ENCODE measurements around the gene PRPF6.
A peak's percentile ranks its signal among the peaks of the same experiment; 100 is the strongest.

PRPF6 gene

GRCh38 chr20:63945031-63945658, 35.8 kb upstream of the PRPF6 start:
- DNase-seq (ENCODE audit: low spot score), result no peak

DNA sequence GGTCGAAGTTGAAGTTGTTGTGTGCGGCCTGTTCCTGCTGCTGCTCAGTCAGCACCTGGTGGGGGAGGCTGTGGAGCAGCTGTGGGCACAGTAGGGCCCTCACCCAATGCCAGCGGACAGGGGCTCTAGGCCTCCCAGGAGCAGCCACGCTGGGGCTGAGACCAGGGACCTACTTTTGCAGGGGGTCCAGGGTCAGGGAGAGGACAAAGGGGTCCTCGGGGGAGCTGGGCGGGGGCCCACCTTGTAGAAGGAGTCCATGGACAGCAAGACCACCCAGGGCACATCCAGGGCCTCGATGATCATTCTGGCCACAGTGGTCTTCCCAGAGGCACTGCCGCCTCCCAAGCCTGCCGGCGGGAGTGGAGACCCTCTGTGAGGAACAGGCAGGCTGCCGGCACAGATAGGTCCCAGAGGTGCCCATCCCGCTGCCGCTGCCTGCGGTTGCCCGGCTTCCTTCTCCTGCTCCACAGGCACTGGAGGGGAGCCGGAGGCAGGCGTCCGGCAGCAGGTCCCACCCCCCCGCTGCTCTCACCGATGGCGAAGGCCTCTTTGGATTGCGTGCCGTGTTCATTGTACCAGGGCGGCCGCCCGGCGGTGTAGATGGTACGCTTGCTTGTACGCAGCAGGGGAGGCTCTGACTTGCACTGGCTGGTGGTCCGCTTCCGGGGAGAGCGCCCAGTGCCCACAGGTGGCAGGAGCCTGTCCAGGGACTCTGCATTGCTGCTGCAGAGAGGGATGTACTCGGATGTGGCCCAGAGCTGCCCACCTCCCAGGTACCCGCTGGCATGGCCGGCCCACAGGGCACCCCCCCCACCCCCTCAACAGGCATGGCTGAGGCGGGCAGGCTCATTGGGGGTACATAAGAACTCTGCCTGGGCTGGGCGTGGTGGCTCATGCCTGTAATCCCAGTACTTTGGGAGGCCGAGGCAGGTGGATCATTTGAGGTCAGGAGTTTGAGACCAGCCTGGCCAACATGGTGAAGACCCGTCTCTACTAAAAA, 34.7 kb upstream of the PRPF6 start:
- no peak for DNase-seq (ENCODE audit: low spot score)

- no peak for DNase-seq (ENCODE audit: low spot score)
Observed at GRCh38 chr20:63946986-63947637, 33.8 kb upstream of the PRPF6 start.

DNA sequence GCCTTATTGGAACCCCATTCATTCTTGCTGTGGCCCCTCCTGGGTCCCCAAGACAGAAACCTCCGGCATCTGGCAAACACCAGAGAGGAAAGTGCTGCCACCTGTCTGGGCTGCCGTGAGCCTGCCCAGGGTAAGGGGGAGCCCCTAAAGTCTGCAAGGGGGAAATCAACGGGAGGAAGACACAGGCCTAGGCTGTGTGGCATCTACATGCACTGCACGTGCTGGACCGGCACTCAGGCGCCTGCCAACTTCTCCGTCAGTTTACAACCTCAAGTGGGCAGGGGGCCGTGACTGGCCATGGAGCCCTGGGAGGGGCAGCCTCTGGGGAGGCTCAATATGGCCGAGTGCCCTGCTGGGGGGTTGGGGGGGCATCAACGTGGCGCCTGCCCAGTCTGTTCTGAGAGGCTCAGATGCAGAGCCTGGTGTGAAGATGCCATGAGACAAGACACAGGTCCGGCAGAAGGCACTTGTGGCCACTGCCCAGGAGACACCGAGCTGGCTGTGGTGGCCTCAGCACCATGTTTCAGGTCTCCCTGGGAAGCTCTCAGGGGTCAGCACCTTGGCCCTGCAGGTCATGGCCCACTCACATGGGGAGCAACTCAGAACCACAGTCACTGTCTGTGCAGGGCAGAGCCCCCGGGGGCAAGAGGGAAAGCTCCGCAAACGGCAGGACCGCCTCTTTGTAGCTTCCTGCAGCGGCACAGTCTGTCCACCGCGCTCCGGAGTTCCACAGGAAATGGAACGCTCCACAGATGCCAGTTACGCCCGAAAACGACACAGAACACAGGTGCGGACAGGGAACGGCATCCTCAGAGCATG, 33.1 kb upstream of the PRPF6 start:
- no peak for DNase-seq (ENCODE audit: low spot score)

DNA sequence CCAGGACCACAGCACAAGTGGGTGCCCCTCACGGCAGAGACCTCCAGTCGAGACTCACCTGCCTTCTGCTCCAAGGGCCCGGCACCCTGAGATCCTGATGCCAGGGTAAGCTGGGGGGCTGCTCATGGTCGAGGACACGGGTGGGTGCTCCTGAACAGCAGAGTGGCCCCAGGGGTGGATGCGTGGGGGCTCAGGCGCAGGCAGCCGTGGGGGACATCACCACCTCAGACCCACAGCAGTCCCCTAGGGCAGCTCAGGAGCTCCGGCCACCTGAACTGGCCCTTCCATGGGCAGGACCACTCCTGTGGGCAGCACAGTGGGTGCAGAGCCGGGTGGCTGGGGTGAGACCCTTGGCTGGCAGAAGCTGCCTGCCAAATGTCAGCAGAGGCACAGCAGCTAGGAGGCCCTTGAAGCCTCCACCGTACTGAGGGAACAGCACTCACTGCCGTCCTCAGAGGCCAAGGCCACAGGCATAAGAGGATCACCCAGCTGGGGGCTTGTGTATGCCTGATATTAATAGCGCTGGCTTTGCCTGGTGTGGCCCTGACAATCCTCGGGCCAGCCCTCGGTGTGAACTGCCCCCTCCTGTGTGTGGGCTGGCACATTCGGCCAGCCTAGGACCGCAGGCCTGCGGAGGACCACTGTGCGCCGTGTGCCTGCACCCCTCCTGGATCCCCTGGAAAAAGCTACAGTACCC, 30.1 kb upstream of the PRPF6 start:
- DNase-seq (ENCODE audit: low spot score), result no peak

DNA sequence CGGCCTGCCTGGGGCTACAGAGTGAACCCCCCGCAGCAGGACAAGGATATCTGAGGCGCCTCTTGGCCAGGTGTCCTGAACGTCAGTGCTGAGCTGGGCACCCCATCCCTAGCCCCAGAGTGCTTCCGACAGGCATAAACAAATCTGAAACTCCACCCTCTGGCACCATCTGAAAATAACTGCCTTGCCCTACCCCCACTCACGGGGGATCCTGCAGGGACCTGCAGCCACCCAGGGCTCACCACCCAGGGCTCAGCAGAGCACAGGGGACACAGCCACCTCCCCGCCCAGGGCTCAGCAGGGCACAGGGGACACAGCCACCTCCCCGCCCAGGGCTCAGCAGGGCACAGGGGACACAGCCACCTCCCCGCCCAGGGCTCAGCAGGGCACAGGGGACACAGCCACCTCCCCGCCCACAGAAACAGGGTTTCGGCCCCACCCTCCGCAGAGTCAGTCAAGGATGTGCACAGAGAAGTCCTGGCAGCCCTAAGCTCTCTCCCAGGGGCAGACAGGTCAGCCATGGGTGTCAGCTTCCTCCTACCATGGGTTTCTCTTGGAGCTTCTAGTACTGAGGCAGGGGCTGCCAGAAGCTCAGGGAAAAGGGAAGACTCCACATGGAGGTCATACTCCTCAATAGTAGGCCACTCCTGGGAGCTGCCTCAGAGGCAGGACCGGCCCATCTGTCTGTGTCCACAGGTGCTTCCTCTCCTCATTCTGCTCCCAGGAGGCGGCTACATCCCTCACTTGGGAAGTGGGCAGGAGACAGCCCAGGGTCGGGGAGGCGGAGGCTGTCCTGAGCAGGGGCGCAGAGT, 29.3 kb upstream of the PRPF6 start:
- DNase-seq (ENCODE audit: low spot score), result no peak

- DNase-seq (ENCODE audit: low spot score), result no peak
Observed at GRCh38 chr20:63952210-63952535, 28.8 kb upstream of the PRPF6 start.

DNA sequence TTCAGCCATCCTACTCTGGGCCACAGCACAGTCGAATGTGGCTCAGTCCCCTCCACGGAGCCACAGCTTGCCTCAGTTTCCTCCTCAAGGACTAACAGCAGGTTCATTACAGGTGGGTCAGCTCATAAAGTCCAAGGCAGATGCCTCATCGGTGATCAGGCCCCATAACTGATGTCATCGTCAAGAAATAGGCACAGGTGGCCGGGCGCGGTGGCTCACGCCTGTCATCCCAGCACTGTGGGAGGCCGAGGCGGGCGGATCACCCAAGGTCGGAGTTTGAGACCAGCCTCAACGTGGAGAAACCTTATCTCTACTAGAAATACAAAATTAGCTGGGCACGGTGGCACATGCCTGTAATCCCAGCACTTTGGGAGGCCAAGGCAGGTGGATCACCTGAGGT, 28.2 kb upstream of the PRPF6 start:
- DNase-seq (ENCODE audit: low spot score), result no peak

GRCh38 chr20:63953764-63954429, 27.0 kb upstream of the PRPF6 start:
- no peak for DNase-seq (ENCODE audit: low spot score)

- DNase-seq (ENCODE audit: low spot score), result peak; percentile 85
Observed at GRCh38 chr20:63955281-63955826, 25.6 kb upstream of the PRPF6 start.

- DNase-seq (ENCODE audit: low spot score), result peak; percentile 93
Observed at GRCh38 chr20:63955827-63956663, 24.9 kb upstream of the PRPF6 start, which contains the start of gene UCKL1. Gene UCKL1 (minus strand): TSS chr20:63956416. CDS start chr20:63956372, 44 bp downstream.

GRCh38 chr20:63956664-63957003, 24.3 kb upstream of the PRPF6 start:
- no peak for DNase-seq (ENCODE audit: low spot score)

DNA sequence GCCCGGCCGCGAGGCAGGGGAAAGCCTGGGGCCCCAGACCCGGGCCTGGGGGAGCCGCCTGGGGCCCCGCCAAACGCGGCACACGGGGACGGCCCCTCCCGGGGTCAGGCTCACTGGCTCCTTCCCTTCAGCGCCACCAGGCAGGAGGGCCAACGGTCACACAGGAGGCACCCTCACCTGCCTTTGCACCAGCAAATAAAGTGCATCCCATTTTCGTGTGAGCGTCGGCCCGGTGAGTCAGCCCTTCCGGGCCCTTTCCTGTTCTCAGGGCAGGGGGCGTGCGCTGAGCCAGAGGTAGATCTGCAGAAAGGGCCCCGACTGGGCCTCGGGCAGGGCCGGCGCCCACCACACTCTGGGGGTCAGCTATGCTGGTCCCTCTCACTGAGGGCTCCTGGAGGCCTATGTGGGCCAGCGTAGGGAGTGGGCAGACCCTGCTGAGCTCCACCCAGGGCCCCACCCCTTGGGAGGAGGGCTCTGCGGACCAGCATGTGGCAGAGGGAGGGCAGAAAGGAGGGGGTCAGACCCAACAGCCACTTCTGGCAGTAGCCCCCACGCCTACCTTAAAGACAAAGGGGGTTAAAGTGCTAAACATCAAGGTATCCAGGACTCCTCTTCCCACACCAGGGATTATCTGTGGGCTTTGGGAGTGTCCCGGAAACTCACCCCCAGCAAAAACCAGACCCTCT, 23.8 kb upstream of the PRPF6 start:
- DNase-seq (ENCODE audit: low spot score), result peak; percentile 83

GRCh38 chr20:63957690-63958441, 23.1 kb upstream of the PRPF6 start:
- DNase-seq (ENCODE audit: low spot score), result no peak

DNA sequence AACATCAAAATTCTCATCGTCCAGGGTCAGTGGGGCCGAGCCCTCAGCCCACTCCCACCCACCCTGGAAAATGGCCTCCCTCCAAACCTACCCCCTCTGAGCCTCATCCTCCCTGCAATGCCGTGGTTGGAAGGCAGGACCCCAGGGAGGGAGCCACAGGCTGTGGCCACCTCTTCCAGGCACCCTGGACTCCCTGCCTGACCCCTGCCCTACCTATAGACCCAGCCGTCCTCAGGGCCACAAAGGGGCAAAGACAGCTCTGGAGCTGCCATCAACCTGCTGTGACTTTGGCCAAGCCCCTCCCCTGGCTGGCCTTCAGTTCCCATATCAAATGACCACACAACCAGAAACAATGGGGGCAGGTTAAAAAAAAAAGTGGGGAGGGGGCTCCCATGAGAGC, 22.5 kb upstream of the PRPF6 start:
- DNase-seq (ENCODE audit: low spot score), result no peak

DNA sequence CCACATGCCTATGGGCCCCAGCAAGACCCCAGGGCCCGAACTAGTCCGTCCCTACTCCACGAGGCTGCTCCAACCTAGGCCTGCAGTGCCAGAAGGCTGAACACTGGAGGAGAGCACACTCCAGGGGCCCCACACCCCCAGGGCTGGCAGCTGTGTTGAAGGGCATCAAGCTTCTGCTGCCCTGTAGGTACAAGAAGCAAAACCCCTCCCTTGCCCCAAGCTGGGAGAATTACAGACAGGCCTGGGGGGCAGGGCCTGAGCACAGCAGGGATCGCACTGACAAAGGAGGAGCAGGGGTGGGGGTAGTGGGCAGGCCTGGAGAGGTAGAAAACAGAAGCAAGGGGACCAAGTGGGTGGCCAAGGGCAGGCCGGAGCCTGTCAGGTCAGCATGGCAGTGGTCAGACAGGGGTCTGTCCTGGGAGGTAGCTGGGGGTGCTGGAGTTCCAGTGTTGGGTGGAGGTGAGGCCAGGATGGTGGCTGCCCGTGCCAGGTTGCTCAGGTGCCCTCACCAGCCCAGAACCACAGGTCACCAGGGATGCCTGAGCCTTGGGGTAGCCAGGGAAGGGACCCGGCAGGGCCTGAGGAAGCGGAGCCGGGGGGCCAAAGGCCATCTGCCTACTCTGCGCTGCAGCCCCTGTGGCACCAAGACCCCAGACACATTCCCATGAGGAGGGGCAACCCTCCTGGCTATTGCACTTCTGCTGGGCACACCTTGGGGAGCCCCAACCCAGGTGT, 21.8 kb upstream of the PRPF6 start:
- DNase-seq (ENCODE audit: low spot score), result no peak

DNA sequence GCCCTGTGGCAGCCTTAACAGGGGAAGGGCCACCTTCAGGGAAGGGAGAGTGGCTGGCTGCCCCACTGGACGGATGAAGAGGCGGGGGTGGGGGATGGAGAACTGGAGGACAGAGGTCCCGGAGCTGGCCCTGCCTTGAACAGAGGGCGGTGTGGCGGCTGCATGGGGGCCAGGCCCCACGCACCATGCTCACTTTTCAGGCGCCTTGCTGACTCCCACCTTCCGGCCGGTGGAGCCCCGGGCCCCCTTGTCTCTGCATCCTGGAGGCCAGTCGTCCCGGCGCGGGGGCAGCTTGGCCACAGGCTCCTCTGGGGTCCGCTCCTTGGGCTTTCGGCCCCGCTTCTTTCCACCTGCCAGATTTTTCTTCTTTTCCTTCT, 21.2 kb upstream of the PRPF6 start:
- DNase-seq (ENCODE audit: low spot score), result no peak
